Stimulated activated CD8-positive, alpha-beta memory T cell treated with anti-CD3 and anti-CD28 coated beads, Interleukin-12 subunit alpha, Interleukin-12 subunit beta, amount 100 ng/mL, for 1 hour (primary cell): ENCODE results near the gene EYA4.

ENCODE experiments used
- DNase-seq: peaks from one replicate; pipeline ENCODE4 v3.0.0-alpha.2; 2020; ENCODE audit warnings: low read depth

Gene EYA4

DNA sequence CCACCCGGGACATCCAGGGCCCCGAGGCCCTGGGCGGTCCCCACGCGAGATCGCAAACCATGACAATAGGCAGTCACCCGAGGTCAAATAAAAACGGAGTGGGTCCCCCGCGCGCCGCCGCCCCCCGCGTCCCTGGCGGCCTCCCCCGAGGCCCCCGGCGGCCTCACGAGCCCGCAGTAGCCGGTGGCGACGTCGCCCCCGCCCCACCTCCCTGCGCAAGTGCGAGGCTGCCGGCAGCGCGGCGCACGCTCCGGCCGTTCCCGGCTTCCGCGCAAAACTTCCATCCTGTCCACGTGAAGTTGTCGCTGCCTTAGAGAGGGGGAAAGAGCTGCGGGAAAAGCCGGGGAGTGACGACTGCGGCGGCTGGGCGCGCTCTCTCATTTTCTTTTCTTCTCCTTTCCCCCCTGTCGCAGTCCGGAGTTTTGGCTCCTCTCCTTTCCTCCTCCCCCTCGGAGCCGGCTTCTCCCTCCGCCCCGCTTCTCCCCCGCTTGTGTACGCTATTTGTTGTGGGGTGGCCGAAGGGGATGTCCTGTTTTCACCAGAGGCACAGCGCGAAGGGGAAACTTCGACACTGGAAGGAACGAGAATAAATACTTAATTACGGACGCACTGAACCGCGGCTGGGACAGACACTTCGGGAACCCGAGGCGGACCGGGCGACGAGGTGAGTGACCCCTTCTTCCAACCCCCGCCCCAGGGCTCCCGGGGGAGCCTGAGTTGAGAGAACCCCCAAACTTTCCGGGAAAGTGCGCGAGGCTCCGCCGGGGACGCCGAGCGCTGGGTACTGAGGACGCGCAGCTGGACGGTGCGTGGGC lies at the start of gene EYA4:
TSS of gene EYA4 (plus strand) at position 272 of the 815 bp plus-strand sequence. CDS start 33,424 bp downstream, outside the sequence.
- DNase-seq, result no peak

DNA sequence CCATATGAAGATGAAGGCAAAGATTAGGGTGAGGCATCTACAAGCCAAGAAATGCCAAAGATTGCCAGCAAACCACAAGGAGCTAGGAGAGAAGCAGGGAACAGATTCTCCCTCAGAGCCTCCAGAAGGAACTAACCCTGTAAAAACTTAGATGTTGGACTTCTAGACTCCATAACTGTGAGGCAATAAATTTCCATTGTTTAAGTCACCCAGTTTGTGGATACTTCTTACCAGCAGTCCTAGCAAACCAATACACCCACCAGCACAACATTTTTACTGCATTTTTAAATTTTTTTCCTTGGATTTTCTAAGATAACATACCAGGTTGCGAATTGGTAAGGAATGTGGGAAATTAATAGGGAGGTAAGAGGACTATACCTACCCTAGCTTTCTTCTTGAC lies 47.8 kb upstream of the EYA4 start:
- DNase-seq, result no peak

DNA sequence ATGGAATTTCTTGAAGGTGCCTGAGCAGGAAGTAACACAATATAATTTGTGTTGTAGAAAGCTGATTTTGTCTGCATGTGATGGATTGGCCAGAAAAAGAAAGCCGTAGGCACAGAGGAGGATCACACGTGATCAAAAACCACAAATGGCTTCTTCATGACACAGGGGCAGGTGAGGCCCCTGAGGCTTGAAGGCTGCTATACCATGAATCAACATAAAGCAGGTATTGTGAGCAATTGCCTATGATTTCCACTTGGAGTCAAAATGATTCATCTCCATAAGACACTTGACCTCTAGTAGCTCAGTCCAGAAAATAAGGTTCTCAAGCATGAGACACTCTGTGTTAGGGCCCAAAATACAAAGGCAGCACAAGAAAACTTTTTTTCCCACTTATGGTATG lies 42.4 kb upstream of the EYA4 start:
- DNase-seq, result no peak

DNA sequence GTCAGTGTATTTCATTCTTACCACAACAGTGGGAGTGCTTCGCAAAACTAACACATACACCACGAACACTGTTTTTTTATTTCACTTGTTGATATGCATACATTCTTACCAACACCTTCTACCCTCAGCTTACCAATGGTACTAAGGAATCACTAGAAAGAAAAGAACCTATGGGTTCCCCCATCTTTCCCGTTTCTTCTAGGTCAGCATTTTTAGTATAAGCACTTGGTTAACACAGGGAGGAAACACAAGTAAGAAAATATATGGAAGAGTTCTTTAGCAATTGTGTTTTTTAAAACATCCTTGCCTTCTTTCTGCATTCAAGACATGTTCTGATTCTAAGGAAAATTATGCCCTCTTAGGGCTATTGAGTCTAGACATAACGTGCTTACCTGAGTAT lies 39.9 kb upstream of the EYA4 start:
- no peak for DNase-seq

- no peak for DNase-seq
These were observed 38.4 kb upstream of the EYA4 start for GRCh38 chr6:133202610-133203343.

DNA sequence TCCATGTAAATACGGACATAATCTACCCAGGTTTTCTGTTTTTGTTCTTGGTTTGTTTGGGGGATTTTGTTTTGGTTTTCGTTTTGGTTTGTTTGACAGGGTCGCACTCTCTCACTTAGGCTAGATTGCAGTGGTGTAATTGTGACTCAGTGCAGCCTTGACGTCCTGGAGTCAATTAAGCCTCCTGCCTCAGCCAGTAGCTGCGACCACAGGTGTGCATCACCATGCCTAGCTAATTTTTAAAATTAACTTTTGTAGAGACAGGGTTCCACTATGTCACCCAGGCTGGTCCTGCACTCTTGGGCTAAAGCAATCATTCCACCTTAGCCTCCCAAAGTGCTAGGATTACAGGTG lies 37.8 kb upstream of the EYA4 start:
- no peak for DNase-seq

DNA sequence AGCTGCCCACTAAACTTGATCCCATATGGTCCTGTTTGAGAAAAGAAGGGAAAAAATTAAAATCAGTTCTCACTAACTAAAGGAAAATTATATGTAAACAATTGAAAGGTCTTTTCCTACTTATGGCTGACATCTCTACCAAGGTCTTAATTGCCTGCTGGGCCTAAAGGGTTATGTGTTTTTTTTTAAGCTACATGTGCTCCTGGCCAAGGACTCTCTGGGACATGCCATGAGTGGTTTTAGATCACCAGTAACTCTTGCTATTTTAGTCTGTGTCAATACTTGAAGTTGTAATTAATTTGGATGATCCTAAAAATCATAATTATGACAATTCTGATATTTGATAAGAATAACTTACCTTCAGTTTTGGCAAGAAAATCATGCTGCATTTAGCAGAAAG lies 35.9 kb upstream of the EYA4 start:
- DNase-seq, result no peak

DNA sequence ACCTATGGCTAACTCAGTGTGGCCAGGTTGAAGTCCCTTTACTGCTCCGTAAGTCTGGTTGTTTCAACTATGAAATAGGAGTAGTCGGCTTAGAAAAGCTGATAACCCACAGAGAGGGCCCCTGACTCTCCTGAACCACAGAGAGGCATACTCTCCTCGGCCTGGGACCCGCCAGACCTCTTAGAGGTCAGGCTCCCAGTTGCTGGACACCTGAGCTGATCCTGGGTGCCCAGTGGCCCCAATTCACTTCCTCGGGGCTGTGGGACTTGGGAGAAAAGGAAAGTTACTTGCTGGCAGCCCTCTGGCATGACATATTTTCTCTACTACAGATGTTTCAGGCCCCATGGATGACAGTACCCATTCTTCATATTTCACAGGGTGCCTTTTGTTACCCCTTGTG lies 34.2 kb upstream of the EYA4 start:
- no peak for DNase-seq

- DNase-seq, result no peak
These were observed 33.4 kb upstream of the EYA4 start for GRCh38 chr6:133207754-133208153.

DNA sequence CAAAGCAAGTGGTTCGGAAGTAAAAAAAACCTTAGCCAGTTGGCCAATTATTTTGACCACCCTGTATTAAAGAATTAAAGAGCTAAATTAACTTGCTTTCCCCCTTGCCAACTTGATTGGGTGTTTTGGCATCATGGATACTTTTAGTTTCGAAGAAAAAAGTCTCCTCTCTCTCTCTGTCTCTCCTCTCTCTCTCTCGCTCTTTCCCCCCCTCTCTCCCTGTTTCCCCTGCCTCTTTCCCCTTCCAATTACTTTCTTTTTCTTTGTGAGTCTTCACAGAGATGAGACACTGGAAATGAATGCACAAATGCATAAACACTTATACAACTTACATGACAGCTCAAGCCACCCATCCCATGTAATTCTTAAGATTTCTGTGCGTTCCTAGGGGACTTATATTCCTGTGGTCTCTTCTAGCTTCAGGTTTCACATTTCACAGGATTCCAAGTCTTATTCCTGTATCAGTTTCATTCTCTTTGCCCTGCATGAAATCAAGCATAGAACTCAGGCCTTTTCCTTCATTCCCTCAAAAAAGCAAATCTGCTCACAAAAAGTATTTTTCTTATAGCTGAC lies 32.9 kb upstream of the EYA4 start:
- no peak for DNase-seq

DNA sequence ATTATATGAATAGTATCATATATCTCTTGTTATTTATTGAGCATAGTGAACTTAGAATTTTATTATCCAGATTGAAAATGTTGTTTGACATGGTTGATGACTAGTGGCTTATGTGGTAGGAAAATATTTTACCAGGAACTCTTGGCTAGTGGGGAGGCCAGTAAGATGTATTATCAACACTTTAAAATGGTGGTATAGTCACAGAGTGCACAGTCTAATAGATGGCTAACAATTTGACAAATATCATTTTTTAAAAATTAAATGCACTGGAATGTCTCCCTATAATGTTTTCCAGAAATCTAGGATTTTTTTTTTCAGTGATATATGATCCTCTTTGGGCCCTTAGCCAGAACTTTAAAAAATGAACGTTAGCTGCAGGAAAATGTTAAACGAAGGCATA lies 26.9 kb upstream of the EYA4 start:
- DNase-seq, result no peak

GRCh38 chr6:133218852-133219251 lies 22.3 kb upstream of the EYA4 start:
- DNase-seq, result no peak

DNA sequence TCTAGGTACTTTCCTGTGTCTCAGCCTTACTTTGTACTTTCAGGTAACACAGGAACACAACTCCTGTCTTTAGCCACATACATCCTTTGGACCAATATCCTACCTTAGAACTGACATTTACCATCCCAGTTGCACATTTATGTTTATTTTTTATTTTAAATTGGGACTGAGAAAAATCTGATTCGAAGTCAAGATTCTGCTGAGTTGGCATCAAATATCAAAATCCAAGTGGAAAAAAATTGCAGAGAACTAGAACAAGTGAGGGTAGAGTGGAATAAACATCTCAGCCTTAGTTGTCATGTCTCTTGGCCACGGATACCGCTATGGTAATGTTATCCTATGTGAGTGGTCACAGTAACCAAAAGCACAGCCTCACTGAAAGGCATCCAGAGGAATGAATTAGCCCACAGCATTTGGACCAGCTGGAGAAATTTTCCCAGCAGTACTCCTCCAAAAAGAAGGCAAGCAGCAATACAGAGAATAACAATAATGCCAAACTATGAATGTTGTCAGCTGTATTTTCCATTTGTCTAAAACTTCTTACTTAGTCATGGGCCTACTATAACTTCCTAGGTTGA lies 17.6 kb upstream of the EYA4 start:
- DNase-seq, result no peak

- no peak for DNase-seq
These were observed 15.6 kb upstream of the EYA4 start for GRCh38 chr6:133225560-133225959.

- no peak for DNase-seq
These were observed 13.8 kb upstream of the EYA4 start for GRCh38 chr6:133227344-133227743.

GRCh38 chr6:133230052-133230451 lies 11.1 kb upstream of the EYA4 start:
- DNase-seq, result no peak

DNA sequence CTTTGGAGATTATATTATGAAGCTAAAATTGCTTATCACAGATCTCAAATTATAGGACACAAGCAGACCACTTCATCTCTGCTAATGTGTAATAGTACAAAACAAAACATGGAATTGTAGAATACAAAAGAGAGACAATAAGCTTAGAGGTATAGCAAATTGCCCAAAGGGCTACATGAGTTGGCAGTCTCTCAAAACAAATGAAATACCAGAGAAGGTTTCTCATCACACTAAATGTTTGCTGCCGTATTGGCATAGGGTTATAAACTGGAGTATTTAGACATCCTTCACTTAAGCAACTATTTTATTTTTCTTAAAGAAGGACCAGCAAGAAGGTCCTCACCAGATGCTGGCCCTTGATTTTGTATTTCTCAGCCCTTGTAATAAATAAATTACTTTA lies 5.9 kb upstream of the EYA4 start:
- DNase-seq, result no peak

DNA sequence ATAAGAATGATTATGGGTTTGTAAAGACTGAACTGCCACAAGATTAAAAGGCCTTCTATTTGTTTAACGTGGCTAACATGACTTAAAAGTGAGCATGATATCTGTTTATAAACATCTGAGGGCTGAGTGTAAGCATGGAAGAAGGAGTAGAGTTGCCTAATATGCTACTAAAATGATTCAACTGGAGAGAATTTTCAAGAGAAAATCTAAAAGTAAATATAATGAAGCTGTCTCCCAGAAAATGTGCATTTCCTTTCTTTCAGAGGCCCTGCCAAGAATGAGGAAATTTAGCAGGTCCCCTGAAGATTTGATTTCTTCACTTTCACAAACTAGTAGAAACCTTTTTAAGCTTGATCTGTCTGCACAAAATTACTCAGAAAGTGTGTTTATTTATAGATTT lies 4.2 kb upstream of the EYA4 start:
- DNase-seq, result no peak

DNA sequence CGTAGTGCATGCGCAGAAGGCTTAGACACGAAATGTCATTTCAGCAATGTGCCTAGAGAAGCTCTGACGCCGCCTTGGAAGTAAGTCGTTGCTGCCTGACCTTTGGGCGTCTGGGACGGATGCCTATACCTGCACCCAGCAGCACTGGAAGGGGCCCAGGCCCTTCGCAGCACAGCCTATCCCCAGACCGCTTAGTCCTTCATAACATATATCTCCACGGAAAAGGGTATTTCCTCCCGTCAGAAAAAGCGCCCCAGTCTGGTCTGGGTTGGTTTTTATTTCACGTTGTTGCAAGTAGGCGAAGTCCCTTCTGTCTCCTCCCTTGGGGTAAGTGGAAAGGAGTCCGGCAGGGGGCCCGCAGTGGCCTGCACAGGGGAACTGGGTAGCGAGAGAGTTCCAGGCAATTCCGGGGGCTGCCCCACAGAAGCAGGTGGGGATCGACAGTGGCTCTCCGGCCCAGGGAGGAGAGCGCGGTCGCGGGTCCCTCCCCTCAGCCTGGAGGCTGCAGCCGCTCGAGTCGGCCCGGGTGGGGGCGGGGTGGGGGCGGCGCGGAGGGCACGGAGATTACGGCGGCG lies 559 bp upstream of the EYA4 start:
- DNase-seq, result no peak

DNA sequence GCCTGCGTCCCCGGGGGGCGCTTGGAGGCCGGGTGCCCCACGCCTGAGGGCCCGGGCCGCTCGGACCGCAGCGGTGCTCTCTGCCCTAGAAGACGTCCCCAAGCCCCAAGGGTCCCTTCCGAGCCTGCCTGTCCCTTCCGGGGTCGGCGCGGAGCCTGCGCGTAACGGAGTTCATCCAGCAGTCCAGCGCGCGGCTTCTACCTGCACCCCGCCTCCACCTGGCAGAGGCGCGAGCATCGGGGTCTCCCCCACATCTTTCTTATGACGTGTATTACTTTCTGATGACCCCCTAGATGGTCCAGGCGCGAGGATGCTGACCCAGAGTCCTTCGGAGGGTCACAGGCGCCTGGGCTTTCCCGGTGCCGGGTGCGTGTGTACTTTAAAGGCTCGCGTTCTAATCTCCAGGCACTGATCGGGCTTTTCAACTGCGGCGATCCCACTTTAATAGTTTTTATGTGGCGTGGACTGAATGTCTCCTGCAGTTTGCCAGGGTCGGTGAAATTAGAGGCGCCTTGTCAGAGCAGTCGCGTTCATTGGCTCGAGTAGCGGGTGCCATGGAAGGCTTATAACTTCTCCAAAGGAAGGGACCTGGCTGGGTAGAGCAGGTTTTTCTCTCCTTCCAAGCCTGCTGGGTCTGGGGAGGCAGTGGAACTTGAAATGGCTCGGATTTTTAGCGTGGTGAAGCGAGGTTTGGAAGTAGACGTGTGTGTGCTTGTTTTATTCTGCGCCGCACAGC lies 912 bp downstream of the EYA4 start:
- DNase-seq, result no peak

GRCh38 chr6:133242637-133243585 lies 1.8 kb downstream of the EYA4 start:
- no peak for DNase-seq
